Measurements from ENCODE around the gene PIEZO1.

GRCh38 chr16:88825146-88825545, 40.1 kb upstream of the PIEZO1 start:
- no peak for TF ChIP-seq CTCF (IDR thresholded peaks at IDR 0.05)
- TF ChIP-seq POLR2A (IDR thresholded peaks at IDR 0.05), result no peak
